Smooth muscle cell (in vitro differentiated cells): ENCODE data around the gene PZP. TPM values are rescaled to one million over a fixed set of nuclear protein-coding genes. Genes with fewer than 3 reads are reported as not detected.

ENCODE experiments used
- DNase-seq: peaks from one replicate; lab custom pipeline; 2025; ENCODE audit not compliant: unreplicated experiment; lab: John Stamatoyannopoulos, UW
- H2AFZ ChIP-seq: fragments of 200-600 bp; sonication (generic); 2 replicates; pipeline ENCODE4 v1.6.0; 2016; ENCODE audit warnings: antibody characterized with exemption, low read depth, mild to moderate bottlenecking
- H3F3A ChIP-seq: fragments of 200-600 bp; sonication (generic); 2 replicates; pipeline ENCODE4 v1.6.0; 2017; ENCODE audit warnings: antibody characterized with exemption, low read depth
- H3K27ac ChIP-seq: fragments of 200-600 bp; sonication (generic); 2 replicates; pipeline ENCODE4 v1.5.1; 2016; ENCODE audit warnings: low read depth, mild to moderate bottlenecking
- H3K27me3 ChIP-seq: fragments of 200-600 bp; sonication (generic); 2 replicates; pipeline ENCODE4 v1.6.1; 2016; ENCODE audit warnings: low read depth, mild to moderate bottlenecking
- H3K36me3 ChIP-seq: fragments of 200-600 bp; sonication (generic); 2 replicates; pipeline ENCODE4 v1.5.1; 2016; ENCODE audit warnings: low read depth
- H3K4me1 ChIP-seq: fragments of 200-600 bp; sonication (generic); 2 replicates; pipeline ENCODE4 v1.5.1; 2016; ENCODE audit warnings: low read depth
- H3K4me2 ChIP-seq: fragments of 200-600 bp; sonication (generic); 2 replicates; pipeline ENCODE4 v1.6.0; 2016; ENCODE audit warnings: mild to moderate bottlenecking
- H3K4me3 ChIP-seq: fragments of 200-600 bp; sonication (generic); 2 replicates; pipeline ENCODE4 v1.5.1; 2016; ENCODE audit warnings: mild to moderate bottlenecking
- H3K79me2 ChIP-seq: fragments of 200-600 bp; sonication (generic); 2 replicates; pipeline ENCODE4 v1.6.0; 2016; ENCODE audit warnings: low read depth, mild to moderate bottlenecking
- H3K9ac ChIP-seq: fragments of 200-600 bp; sonication (generic); 2 replicates; pipeline ENCODE4 v1.6.0; 2016; ENCODE audit warnings: low read depth
- H3K9me3 ChIP-seq: fragments of 200-600 bp; sonication (generic); replicated peaks from 2 replicates; pipeline ENCODE4 v1.5.1; 2016; ENCODE audit warnings: low read depth
- H4K20me1 ChIP-seq: fragments of 200-600 bp; sonication (generic); 2 replicates; pipeline ENCODE4 v1.6.0; 2016; ENCODE audit warnings: low read depth
- CTCF ChIP-seq: fragments of 200-600 bp; sonication (generic); IDR thresholded peaks from 2 replicates; pipeline ENCODE4 v1.5.1; 2017; ENCODE audit warnings: borderline replicate concordance, mild to moderate bottlenecking, antibody characterized with exemption; ENCODE audit not compliant: insufficient read depth, poor library complexity, severe bottlenecking
- WGBS: methylation state at CpG from one replicate; pipeline ENCODE4 v1.1.7; 2016; ENCODE audit warnings: low lambda C conversion rate; 5-methylcytosine and 5-hydroxymethylcytosine counted together
- polyA plus RNA-seq: library from polyadenylated mRNA; unstranded; fragments of >200 nt; fragmentation: Nextera tagmentation; extraction: Ambion mirVana; gene quantifications from 2 replicates; pipeline ENCODE4 v1.2.1, GENCODE V29; 2016
- total RNA-seq: library from RNA; depleted of rRNA; stranded (reverse); fragments of >200 nt; gene quantifications from 2 replicates; pipeline ENCODE4 v1.2.3, GENCODE V29; 2014

PZP gene
- total and polyA plus RNA-seq, 2 experiments from 2014 or later, result not detected

- no peaks in the 10 kb centered on the region for H3K4me1 ChIP-seq
- H3K27ac ChIP-seq, result no peak overlapping the region
- no peak overlapping the region for H3K4me2 ChIP-seq
- no peaks in the 10 kb centered on the region for H3F3A ChIP-seq
- no peaks in the 10 kb centered on the region for H4K20me1 ChIP-seq
- no peak overlapping the region for H3K4me3 ChIP-seq
- no peaks in the 10 kb centered on the region for H3K79me2 ChIP-seq
- H3K27me3 ChIP-seq, result no peaks in the 10 kb centered on the region
- no peaks in the 10 kb centered on the region for H3K9me3 ChIP-seq
- H3K9ac ChIP-seq, result no peak overlapping the region
- WGBS, result 73% methylated on average over 4 of the region's 4 CpGs
- no peak for DNase-seq
- no peaks in the 10 kb centered on the region for H3K36me3 ChIP-seq
- H2AFZ ChIP-seq, result no peak overlapping the region
- no peak for TF ChIP-seq CTCF
Observed at GRCh38 chr12:9104087-9104486, 104.1 kb downstream of the PZP start.

GRCh38 chr12:9103050-9103849, 104.9 kb downstream of the PZP start:
- Histone ChIP-seq H4K20me1 (no peaks in the 10 kb centered on the region), H3K9ac (no peak overlapping the region), H3K4me1 (no peaks in the 10 kb centered on the region), H3K27me3 (no peaks in the 10 kb centered on the region), H3K79me2 (no peaks in the 10 kb centered on the region), H3K36me3 (no peaks in the 10 kb centered on the region), H3K9me3 (no peaks in the 10 kb centered on the region), H3K4me2 (no peak overlapping the region), H3F3A (no peaks in the 10 kb centered on the region), H3K4me3 (no peak overlapping the region), H3K27ac (no peak overlapping the region), H2AFZ (no peak overlapping the region)
- WGBS, result 89% methylated on average over 4 of the region's 4 CpGs
- TF ChIP-seq CTCF, result no peak
- no peak for DNase-seq

GRCh38 chr12:9101018-9101687, 107.0 kb downstream of the PZP start:
- Histone ChIP-seq H3K9me3 (no peaks in the 10 kb centered on the region), H3K36me3 (no peaks in the 10 kb centered on the region), H3K9ac (no peak overlapping the region), H3F3A (no peaks in the 10 kb centered on the region), H3K79me2 (no peaks in the 10 kb centered on the region), H2AFZ (no peak overlapping the region), H3K4me2 (no peak overlapping the region), H3K4me1 (no peaks in the 10 kb centered on the region), H4K20me1 (no peaks in the 10 kb centered on the region), H3K27me3 (no peaks in the 10 kb centered on the region), H3K27ac (no peak overlapping the region), H3K4me3 (no peak overlapping the region)
- TF ChIP-seq CTCF, result no peak
- WGBS, result 82% methylated on average over 8 of the region's 8 CpGs
- no peak for DNase-seq
